Smooth muscle cell (in vitro differentiated cells): ENCODE results near the gene ZNG1B. TPM values are rescaled to one million over a fixed set of nuclear protein-coding genes. Genes with fewer than 3 reads are reported as not detected.
"Not testable (repeated sequence)": the region's sequence is repeated elsewhere in the genome, so short reads cannot be mapped to it uniquely, and the experiment has no call there.

Experiments used
- DNase-seq: peaks from one replicate; lab custom pipeline; 2025; ENCODE audit not compliant: unreplicated experiment; lab: John Stamatoyannopoulos, UW
- H2AFZ ChIP-seq: fragments of 200-600 bp; sonication (generic); 2 replicates; pipeline ENCODE4 v1.6.0; 2016; ENCODE audit warnings: antibody characterized with exemption, low read depth, mild to moderate bottlenecking
- H3F3A ChIP-seq: fragments of 200-600 bp; sonication (generic); 2 replicates; pipeline ENCODE4 v1.6.0; 2017; ENCODE audit warnings: antibody characterized with exemption, low read depth
- H3K27ac ChIP-seq: fragments of 200-600 bp; sonication (generic); 2 replicates; pipeline ENCODE4 v1.5.1; 2016; ENCODE audit warnings: low read depth, mild to moderate bottlenecking
- H3K27me3 ChIP-seq: fragments of 200-600 bp; sonication (generic); 2 replicates; pipeline ENCODE4 v1.6.1; 2016; ENCODE audit warnings: low read depth, mild to moderate bottlenecking
- H3K36me3 ChIP-seq: fragments of 200-600 bp; sonication (generic); 2 replicates; pipeline ENCODE4 v1.5.1; 2016; ENCODE audit warnings: low read depth
- H3K4me1 ChIP-seq: fragments of 200-600 bp; sonication (generic); 2 replicates; pipeline ENCODE4 v1.5.1; 2016; ENCODE audit warnings: low read depth
- H3K4me2 ChIP-seq: fragments of 200-600 bp; sonication (generic); 2 replicates; pipeline ENCODE4 v1.6.0; 2016; ENCODE audit warnings: mild to moderate bottlenecking
- H3K4me3 ChIP-seq: fragments of 200-600 bp; sonication (generic); 2 replicates; pipeline ENCODE4 v1.5.1; 2016; ENCODE audit warnings: mild to moderate bottlenecking
- H3K79me2 ChIP-seq: fragments of 200-600 bp; sonication (generic); 2 replicates; pipeline ENCODE4 v1.6.0; 2016; ENCODE audit warnings: low read depth, mild to moderate bottlenecking
- H3K9ac ChIP-seq: fragments of 200-600 bp; sonication (generic); 2 replicates; pipeline ENCODE4 v1.6.0; 2016; ENCODE audit warnings: low read depth
- H3K9me3 ChIP-seq: fragments of 200-600 bp; sonication (generic); replicated peaks from 2 replicates; pipeline ENCODE4 v1.5.1; 2016; ENCODE audit warnings: low read depth
- H4K20me1 ChIP-seq: fragments of 200-600 bp; sonication (generic); 2 replicates; pipeline ENCODE4 v1.6.0; 2016; ENCODE audit warnings: low read depth
- WGBS: methylation state at CpG from one replicate; pipeline ENCODE4 v1.1.7; 2016; ENCODE audit warnings: low lambda C conversion rate; 5-methylcytosine and 5-hydroxymethylcytosine counted together
- polyA plus RNA-seq: library from polyadenylated mRNA; unstranded; fragments of >200 nt; fragmentation: Nextera tagmentation; extraction: Ambion mirVana; gene quantifications from 2 replicates; pipeline ENCODE4 v1.2.1, GENCODE V29; 2016
- total RNA-seq: library from RNA; depleted of rRNA; stranded (reverse); fragments of >200 nt; gene quantifications from 2 replicates; pipeline ENCODE4 v1.2.3, GENCODE V29; 2014
- TF ChIP-seq, protein P1 (sequence below): fragments of 200-600 bp; sonication (generic); IDR thresholded peaks from 2 replicates; pipeline ENCODE4 v1.5.1; 2017; ENCODE audit warnings: borderline replicate concordance, mild to moderate bottlenecking, antibody characterized with exemption; ENCODE audit not compliant: insufficient read depth, poor library complexity, severe bottlenecking

The ZNG1B gene
- total RNA-seq (24.4 and 37.0 TPM in 2 replicates), polyA plus RNA-seq (48.6 and 52.0 TPM in 2 replicates)

DNA sequence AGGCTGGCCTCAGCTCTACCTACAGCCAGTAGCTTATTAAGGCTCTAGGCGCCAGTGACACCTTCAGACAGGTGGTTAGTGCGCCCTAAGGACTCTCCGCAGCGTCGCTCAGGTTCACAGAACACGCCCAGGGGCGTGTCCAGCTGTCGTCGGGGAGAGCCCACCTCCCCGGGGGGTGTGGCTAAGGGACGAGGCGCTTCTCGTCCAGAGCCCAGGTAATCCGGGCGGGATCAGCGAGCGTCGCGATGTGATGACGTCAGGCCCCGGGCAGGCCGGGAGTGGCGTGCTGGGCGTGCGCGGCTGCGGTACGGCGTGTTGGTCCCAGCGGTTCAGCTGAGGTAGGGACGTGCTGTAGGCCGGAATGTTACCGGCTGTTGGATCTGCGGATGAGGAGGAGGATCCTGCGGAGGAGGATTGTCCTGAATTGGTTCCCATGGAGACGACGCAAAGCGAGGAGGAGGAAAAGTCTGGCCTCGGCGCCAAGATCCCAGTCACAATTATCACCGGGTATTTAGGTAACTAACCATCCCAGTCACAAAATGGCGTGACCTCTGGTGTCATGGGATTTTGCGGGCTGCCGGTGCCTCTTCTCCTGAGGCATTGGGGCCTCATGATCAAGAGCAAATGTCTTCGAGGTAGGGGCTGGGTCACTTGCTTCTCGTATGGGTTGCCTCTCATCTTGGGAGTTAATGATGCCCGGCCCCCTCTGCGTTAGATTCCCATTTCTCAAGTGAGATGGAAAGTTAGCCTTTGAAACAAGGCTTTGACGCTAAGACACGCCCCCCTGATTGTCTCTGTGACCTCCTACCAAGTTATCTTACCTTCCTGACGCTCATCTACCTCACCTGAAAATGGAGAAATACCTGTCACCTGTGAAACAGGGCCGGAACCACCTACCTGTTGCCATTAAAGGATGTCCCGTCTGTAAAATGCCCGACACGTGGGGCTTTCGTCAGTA lies at the start of gene ZNG1B:
Gene ZNG1B (plus strand): TSS at position 184 of the 958 bp plus-strand sequence. CDS start 178 bp downstream, at position 362.
- H3K4me1 ChIP-seq, H3K36me3 ChIP-seq, DNase-seq, H2AFZ ChIP-seq, H3K27me3 ChIP-seq, H3F3A ChIP-seq, H4K20me1 ChIP-seq, H3K79me2 ChIP-seq, H3K9me3 ChIP-seq: not testable (repeated sequence)
- Histone ChIP-seq H3K27ac (peak within 1 kb of the TSS; percentile 86), H3K4me2 (peak within 1 kb of the TSS; percentile 83), H3K4me3 (peak within 1 kb of the TSS; percentile 67), H3K9ac (peak within 1 kb of the TSS; percentile 88)
- WGBS: under 1% methylated on average over 37 of the region's 56 CpGs

DNA sequence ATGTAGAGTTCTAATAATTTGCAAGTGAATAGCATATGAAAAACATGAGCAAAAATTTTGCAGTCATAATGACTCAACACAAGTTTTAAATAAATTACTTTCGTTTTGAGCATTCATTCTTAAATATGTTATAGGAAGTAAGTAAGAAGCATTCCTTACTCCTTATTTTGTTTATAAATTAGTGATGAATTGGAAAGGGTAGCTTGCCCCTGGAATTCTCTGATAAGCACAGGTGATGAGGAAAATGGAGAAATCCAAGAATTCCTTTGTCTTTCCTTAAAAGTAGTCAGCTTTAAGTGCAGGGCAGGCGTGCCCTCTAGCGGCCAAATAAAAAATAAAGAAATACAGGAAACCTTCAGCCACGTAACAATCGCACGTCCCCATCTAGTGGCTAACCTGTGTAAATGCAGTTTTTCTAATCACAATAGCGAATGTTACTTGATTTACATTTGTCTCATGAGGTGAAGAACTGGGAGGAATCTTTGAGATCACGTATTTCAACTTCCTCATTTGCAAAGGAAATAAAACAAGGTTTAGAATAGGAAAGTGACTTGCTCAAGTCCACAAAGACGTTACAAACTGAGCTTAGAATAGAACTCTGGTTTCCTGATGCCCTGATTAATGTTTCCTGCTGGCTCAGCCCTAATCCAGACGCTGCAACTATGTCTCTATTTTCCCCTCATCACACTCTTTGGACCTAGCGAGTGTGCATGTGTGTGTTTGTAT lies 47.2 kb upstream of the ZNG1B start:
- Histone ChIP-seq H3K9ac (no peak overlapping the region), H3F3A (no peaks in the 10 kb centered on the region)

DNA sequence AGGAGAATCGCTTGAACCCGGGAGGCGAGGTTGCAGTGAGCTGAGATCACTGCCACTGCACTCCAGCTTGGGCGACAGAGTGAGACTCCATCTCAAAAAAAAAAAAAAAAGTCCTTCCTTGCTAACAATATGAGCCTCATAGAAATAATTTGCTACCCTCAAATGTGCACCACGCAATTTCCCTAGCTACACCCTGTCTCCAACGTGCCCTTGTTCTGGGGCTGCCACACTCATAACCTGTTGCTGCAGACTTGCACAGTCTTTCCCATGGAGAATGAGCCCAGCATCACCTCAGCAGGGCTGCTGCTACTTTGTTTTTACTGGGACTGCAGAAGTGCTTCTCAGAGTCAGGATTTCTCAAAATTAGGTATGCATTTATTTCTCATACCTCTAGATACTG lies 46.4 kb upstream of the ZNG1B start:
- peaks cover 20% of the 10 kb centered on the region for H3K27me3 ChIP-seq
- H3K4me3 ChIP-seq: no peak overlapping the region
- H3K4me2 ChIP-seq: no peak overlapping the region
- H3K9ac ChIP-seq: no peak overlapping the region
- no peak overlapping the region for H2AFZ ChIP-seq
- H3K4me1 ChIP-seq: no peaks in the 10 kb centered on the region
- no peak for DNase-seq
- no peaks in the 10 kb centered on the region for H3K9me3 ChIP-seq
- no peaks in the 10 kb centered on the region for H3K36me3 ChIP-seq
- H3K79me2 ChIP-seq: no peaks in the 10 kb centered on the region
- H3F3A ChIP-seq: no peaks in the 10 kb centered on the region
- WGBS: 89% methylated on average over 6 of the region's 6 CpGs
- no peak overlapping the region for H3K27ac ChIP-seq
- no peaks in the 10 kb centered on the region for H4K20me1 ChIP-seq
- TF ChIP-seq, protein P1, sequence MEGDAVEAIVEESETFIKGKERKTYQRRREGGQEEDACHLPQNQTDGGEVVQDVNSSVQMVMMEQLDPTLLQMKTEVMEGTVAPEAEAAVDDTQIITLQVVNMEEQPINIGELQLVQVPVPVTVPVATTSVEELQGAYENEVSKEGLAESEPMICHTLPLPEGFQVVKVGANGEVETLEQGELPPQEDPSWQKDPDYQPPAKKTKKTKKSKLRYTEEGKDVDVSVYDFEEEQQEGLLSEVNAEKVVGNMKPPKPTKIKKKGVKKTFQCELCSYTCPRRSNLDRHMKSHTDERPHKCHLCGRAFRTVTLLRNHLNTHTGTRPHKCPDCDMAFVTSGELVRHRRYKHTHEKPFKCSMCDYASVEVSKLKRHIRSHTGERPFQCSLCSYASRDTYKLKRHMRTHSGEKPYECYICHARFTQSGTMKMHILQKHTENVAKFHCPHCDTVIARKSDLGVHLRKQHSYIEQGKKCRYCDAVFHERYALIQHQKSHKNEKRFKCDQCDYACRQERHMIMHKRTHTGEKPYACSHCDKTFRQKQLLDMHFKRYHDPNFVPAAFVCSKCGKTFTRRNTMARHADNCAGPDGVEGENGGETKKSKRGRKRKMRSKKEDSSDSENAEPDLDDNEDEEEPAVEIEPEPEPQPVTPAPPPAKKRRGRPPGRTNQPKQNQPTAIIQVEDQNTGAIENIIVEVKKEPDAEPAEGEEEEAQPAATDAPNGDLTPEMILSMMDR: no peak

More for the DNA sequence above, 47.2 kb upstream of the ZNG1B start:
- Histone ChIP-seq H3K27ac (no peak overlapping the region), H3K4me1 (no peaks in the 10 kb centered on the region), H3K4me3 (peak overlapping the region; percentile 7), H3K36me3 (no peaks in the 10 kb centered on the region), H3K27me3 (peaks cover 28% of the 10 kb centered on the region), H2AFZ (no peak overlapping the region), H4K20me1 (no peaks in the 10 kb centered on the region), H3K4me2 (peak overlapping the region; percentile 45), H3K9me3 (no peaks in the 10 kb centered on the region), H3K79me2 (no peaks in the 10 kb centered on the region)
- TF ChIP-seq, protein P1: peak; percentile 99
- no peak for DNase-seq
- 21% methylated on average over 11 of the region's 11 CpGs for WGBS

DNA sequence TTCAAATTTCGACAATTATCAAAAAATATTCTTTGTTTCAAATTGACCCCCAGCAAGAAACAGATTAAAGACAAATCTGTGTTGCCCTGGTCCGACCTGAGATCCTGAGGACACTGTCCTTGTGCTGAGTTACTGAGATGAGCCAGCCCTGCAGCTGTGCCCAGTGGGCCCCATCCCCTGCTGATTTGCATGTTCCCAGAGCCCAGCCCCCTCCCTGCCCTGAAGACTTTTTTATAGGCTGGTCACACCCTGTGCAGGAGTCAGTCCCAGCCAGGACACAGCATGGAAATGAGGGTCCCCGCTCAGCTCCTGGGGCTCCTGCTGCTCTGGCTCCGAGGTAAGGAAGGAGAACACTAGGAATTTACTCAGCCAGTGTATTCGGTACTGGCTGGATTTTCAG lies 31.4 kb upstream of the ZNG1B start:
- Histone ChIP-seq H3K4me3 (no peak overlapping the region), H3K9ac (no peak overlapping the region), H4K20me1 (no peaks in the 10 kb centered on the region), H3K4me1 (no peaks in the 10 kb centered on the region), H2AFZ (no peak overlapping the region), H3K79me2 (no peaks in the 10 kb centered on the region), H3F3A (no peaks in the 10 kb centered on the region), H3K27me3 (peaks cover 33% of the 10 kb centered on the region), H3K4me2 (no peak overlapping the region), H3K9me3 (no peaks in the 10 kb centered on the region), H3K36me3 (no peaks in the 10 kb centered on the region), H3K27ac (no peak overlapping the region)
- no peak for DNase-seq
- TF ChIP-seq, protein P1: no peak
- WGBS: 53% methylated on average over 5 of the region's 5 CpGs
